DND-41 (cell line): ENCODE data around the gene SLC25A13.

Experiments used
- ATAC-seq: fragments of 200-7000 bp; cut with Tn5 transposase; 3 replicates; pipeline ENCODE4 v1.9.1; 2021; ENCODE audit warnings: low read depth; ENCODE audit not compliant: insufficient read depth
- DNase-seq: peaks from one replicate; pipeline ENCODE4 v3.0.0-alpha.2; 2020
- H2AFZ ChIP-seq: 2 replicates; pipeline ENCODE4 v1.6.0; 2012; ENCODE audit warnings: low read depth, low read length
- H3K27ac ChIP-seq: 2 replicates; pipeline ENCODE4 v1.5.1; 2012; ENCODE audit warnings: low read length, inconsistent platforms
- H3K27me3 ChIP-seq: fragments of 200-600 bp; sonication (generic); 2 replicates; pipeline ENCODE4 v1.6.0; 2012; ENCODE audit warnings: low read length, mild to moderate bottlenecking, inconsistent platforms; ENCODE audit not compliant: insufficient read depth, poor library complexity
- H3K36me3 ChIP-seq: 2 replicates; pipeline ENCODE4 v1.5.1; 2012; ENCODE audit warnings: low read length, inconsistent platforms; ENCODE audit not compliant: insufficient read depth
- H3K4me1 ChIP-seq: 2 replicates; pipeline ENCODE4 v1.5.1; 2012; ENCODE audit warnings: mild to moderate bottlenecking, low read length; ENCODE audit not compliant: insufficient read depth
- H3K4me2 ChIP-seq: 2 replicates; pipeline ENCODE4 v1.6.0; 2012; ENCODE audit warnings: mild to moderate bottlenecking, moderate library complexity, low read length, inconsistent platforms; ENCODE audit not compliant: insufficient read depth
- H3K4me3 ChIP-seq, 2 experiments: fragments of 200-600 bp in 1 of 2; shearing (Covaris generic) in 1 of 2; 2 replicates each; pipeline ENCODE4 v1.5.1; 2012 to 2016; ENCODE audit warnings: inconsistent platforms in 2 of 2, low read length in 2 of 2, mild to moderate bottlenecking in 2 of 2, low read depth in 1 of 2, moderate library complexity in 1 of 2
- H3K79me2 ChIP-seq: 2 replicates; pipeline ENCODE4 v1.6.0; 2012; ENCODE audit warnings: low read length, inconsistent platforms; ENCODE audit not compliant: insufficient read depth
- H3K9ac ChIP-seq: 2 replicates; pipeline ENCODE4 v1.6.0; 2012; ENCODE audit warnings: low read depth, mild to moderate bottlenecking, inconsistent platforms, low read length, moderate library complexity
- H3K9me3 ChIP-seq: 2 replicates; pipeline ENCODE4 v1.5.1; 2012; ENCODE audit warnings: low read length, moderate library complexity, mild to moderate bottlenecking, inconsistent platforms; ENCODE audit not compliant: insufficient read depth, severe bottlenecking
- H4K20me1 ChIP-seq: 2 replicates; pipeline ENCODE4 v1.6.0; 2012; ENCODE audit warnings: low read length; ENCODE audit not compliant: insufficient read depth
- EZH2 ChIP-seq: IDR thresholded peaks from 3 replicates; pipeline ENCODE4 v1.6.1; 2012; ENCODE audit warnings: borderline replicate concordance, low read depth, mild to moderate bottlenecking, moderate library complexity, low read length, inconsistent platforms; ENCODE audit not compliant: severe bottlenecking
- TF ChIP-seq, protein P1 (sequence below): IDR thresholded peaks from 2 replicates; pipeline ENCODE4 v1.5.1; 2012; ENCODE audit warnings: borderline replicate concordance, low read length, moderate library complexity, mild to moderate bottlenecking; ENCODE audit not compliant: poor library complexity, severe bottlenecking; ENCODE audit errors: extremely low read depth

The SLC25A13 gene

DNA sequence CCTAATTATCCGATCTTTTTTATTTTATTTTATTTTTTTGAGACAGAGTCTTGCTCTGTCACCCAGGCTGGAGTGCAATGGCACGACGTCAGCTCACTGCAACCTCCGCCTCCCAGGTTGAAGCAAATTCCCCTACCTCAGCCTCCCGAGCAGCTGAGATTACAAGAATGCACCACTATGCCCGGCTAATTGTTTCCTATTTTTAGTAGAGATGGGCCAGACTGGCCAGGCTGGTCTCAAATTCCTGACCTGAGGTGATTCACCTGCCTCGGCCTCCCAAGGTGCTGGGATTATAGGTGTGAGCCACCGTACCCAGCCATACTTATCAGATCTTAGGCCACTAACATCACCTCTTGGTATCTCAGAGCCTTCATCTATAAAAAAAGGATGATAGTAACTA lies 4.9 kb downstream of the SLC25A13 start:
- DNase-seq (no peak), ATAC-seq (no peak)
- no peaks in the 10 kb centered on the region for H3K36me3 ChIP-seq
- H3K27me3 ChIP-seq, result peaks cover 3% of the 10 kb centered on the region
- H4K20me1 ChIP-seq, result no peaks in the 10 kb centered on the region
- no peak overlapping the region for H3K9ac ChIP-seq
- H2AFZ ChIP-seq, result no peak overlapping the region
- H3K4me3 ChIP-seq, result no peak overlapping the region
- no peaks in the 10 kb centered on the region for H3K79me2 ChIP-seq
- H3K9me3 ChIP-seq, result no peaks in the 10 kb centered on the region
- no peak overlapping the region for H3K4me2 ChIP-seq
- H3K4me1 ChIP-seq, result peaks cover 15% of the 10 kb centered on the region
- TF ChIP-seq, protein P1, sequence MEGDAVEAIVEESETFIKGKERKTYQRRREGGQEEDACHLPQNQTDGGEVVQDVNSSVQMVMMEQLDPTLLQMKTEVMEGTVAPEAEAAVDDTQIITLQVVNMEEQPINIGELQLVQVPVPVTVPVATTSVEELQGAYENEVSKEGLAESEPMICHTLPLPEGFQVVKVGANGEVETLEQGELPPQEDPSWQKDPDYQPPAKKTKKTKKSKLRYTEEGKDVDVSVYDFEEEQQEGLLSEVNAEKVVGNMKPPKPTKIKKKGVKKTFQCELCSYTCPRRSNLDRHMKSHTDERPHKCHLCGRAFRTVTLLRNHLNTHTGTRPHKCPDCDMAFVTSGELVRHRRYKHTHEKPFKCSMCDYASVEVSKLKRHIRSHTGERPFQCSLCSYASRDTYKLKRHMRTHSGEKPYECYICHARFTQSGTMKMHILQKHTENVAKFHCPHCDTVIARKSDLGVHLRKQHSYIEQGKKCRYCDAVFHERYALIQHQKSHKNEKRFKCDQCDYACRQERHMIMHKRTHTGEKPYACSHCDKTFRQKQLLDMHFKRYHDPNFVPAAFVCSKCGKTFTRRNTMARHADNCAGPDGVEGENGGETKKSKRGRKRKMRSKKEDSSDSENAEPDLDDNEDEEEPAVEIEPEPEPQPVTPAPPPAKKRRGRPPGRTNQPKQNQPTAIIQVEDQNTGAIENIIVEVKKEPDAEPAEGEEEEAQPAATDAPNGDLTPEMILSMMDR, result no peak
- no peak for TF ChIP-seq EZH2
- no peak overlapping the region for H3K27ac ChIP-seq

DNA sequence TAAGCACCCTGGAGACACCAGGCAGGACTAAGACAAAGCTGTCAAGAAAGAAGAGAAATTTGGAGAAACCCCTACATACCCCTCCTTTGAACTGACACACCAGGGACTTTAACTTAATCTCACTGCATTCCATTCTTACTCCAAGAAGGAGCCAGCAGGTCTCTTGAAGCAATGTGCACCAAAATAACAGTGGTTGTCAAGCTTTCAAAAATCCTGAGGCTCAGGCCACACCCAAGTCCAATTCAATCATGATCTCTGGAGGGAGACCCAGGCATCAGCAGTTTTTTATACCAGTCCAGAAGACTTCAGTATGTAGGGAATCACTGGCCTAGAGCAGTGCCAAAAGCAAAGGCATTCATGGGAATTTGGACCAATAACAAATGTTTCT lies 6.8 kb downstream of the SLC25A13 start:
- no peak overlapping the region for H3K9ac ChIP-seq
- no peaks in the 10 kb centered on the region for H3K36me3 ChIP-seq
- H3K4me2 ChIP-seq, result no peak overlapping the region
- ATAC-seq (no peak), DNase-seq (no peak)
- H3K4me1 ChIP-seq, result no peaks in the 10 kb centered on the region
- H3K27ac ChIP-seq, result no peak overlapping the region
- no peak overlapping the region for H2AFZ ChIP-seq
- TF ChIP-seq EZH2, result no peak
- TF ChIP-seq, protein P1, result no peak
- no peaks in the 10 kb centered on the region for H4K20me1 ChIP-seq
- H3K27me3 ChIP-seq, result no peaks in the 10 kb centered on the region
- H3K9me3 ChIP-seq, result no peaks in the 10 kb centered on the region
- H3K79me2 ChIP-seq, result no peaks in the 10 kb centered on the region
- H3K4me3 ChIP-seq, result no peak overlapping the region

GRCh38 chr7:96314402-96315124 lies 7.3 kb downstream of the SLC25A13 start:
- Histone ChIP-seq H3K4me3 (no peak overlapping the region), H3K4me2 (no peak overlapping the region), H3K27me3 (no peaks in the 10 kb centered on the region), H3K36me3 (no peaks in the 10 kb centered on the region), H3K79me2 (no peaks in the 10 kb centered on the region), H3K27ac (no peak overlapping the region), H3K9ac (no peak overlapping the region), H3K4me1 (no peaks in the 10 kb centered on the region), H2AFZ (no peak overlapping the region), H4K20me1 (no peaks in the 10 kb centered on the region), H3K9me3 (no peaks in the 10 kb centered on the region)
- no peak for ATAC-seq
- no peak for DNase-seq
- TF ChIP-seq EZH2, result no peak
- TF ChIP-seq, protein P1, result no peak

GRCh38 chr7:96313940-96314339 lies 8.0 kb downstream of the SLC25A13 start:
- H2AFZ ChIP-seq, result no peak overlapping the region
- H3K4me3 ChIP-seq, result no peak overlapping the region
- no peak overlapping the region for H3K9ac ChIP-seq
- no peak overlapping the region for H3K4me2 ChIP-seq
- no peaks in the 10 kb centered on the region for H3K36me3 ChIP-seq
- no peaks in the 10 kb centered on the region for H3K9me3 ChIP-seq
- H4K20me1 ChIP-seq, result no peaks in the 10 kb centered on the region
- no peaks in the 10 kb centered on the region for H3K79me2 ChIP-seq
- no peak for ATAC-seq
- H3K4me1 ChIP-seq, result no peaks in the 10 kb centered on the region
- TF ChIP-seq EZH2, result no peak
- TF ChIP-seq, protein P1, result no peak
- DNase-seq, result no peak
- H3K27me3 ChIP-seq, result no peaks in the 10 kb centered on the region
- H3K27ac ChIP-seq, result no peak overlapping the region
